Lung (tissue), 12 donors: ENCODE measurements around the gene ATP6V1E1. TPM values are rescaled to one million over a fixed set of nuclear protein-coding genes. Genes with fewer than 3 reads are reported as not detected.
"Not testable (repeated sequence)": the region's sequence is repeated elsewhere in the genome, so short reads cannot be mapped to it uniquely, and the experiment has no call there.

Experiments
- ATAC-seq: fragments of 200-7000 bp; cut with Tn5 transposase; one replicate; pipeline ENCODE4 v1.9.1; 2020; ENCODE audit warnings: moderate number of reproducible peaks; ENCODE audit not compliant: insufficient read depth, low FRiP score
- DNase-seq, 3 donors: peaks; one replicate each; pipeline ENCODE4 v3.0.0-alpha.2; 2013 to 2017
- H3K27ac ChIP-seq, 2 donors: one replicate each; pipeline ENCODE4 v1.5.1; 2013; ENCODE audit warnings: mild to moderate bottlenecking in 2 of 2, moderate library complexity in 2 of 2, control low read depth in 1 of 2, inconsistent platforms in 1 of 2, low read depth in 1 of 2, low read length in 1 of 2
- H3K27me3 ChIP-seq, 3 donors: one replicate each; pipeline ENCODE4 v1.5.1; 2013; ENCODE audit warnings: low read length in 2 of 3; ENCODE audit not compliant: control insufficient read depth in 3 of 3, insufficient read depth in 3 of 3
- H3K36me3 ChIP-seq, 4 donors: one replicate each; pipeline ENCODE4 v1.5.1; 2013; ENCODE audit warnings: low read length in 4 of 4, mild to moderate bottlenecking in 1 of 4, moderate library complexity in 1 of 4; ENCODE audit not compliant: control insufficient read depth in 4 of 4, insufficient read depth in 4 of 4
- H3K4me1 ChIP-seq, 5 donors: one replicate each; pipeline ENCODE4 v1.5.1; 2013; ENCODE audit warnings: low read length in 5 of 5, mild to moderate bottlenecking in 2 of 5, moderate library complexity in 1 of 5; ENCODE audit not compliant: control insufficient read depth in 5 of 5, insufficient read depth in 5 of 5
- H3K4me3 ChIP-seq: one replicate; pipeline ENCODE4 v1.5.1; 2013; ENCODE audit warnings: mild to moderate bottlenecking, control low read depth, moderate library complexity
- H3K9ac ChIP-seq, 2 donors: one replicate each; pipeline ENCODE4 v1.5.1; 2013; ENCODE audit warnings: low read length in 2 of 2, control low read depth in 1 of 2; ENCODE audit not compliant: insufficient read depth in 1 of 2
- H3K9me3 ChIP-seq, 4 donors: one replicate each; pipeline ENCODE4 v1.5.1; 2013; ENCODE audit warnings: low read length in 3 of 4, mild to moderate bottlenecking in 1 of 4, moderate library complexity in 1 of 4; ENCODE audit not compliant: control insufficient read depth in 4 of 4, insufficient read depth in 3 of 4
- WGBS, 2 donors: extraction: QIAGEN DNeasy Blood & Tissue Kit; methylation state at CpG; one replicate each; pipeline ENCODE4 v1.1.7; 2013; 5-methylcytosine and 5-hydroxymethylcytosine counted together
- polyA plus RNA-seq, 2 donors: library from polyadenylated mRNA; stranded (reverse); fragments of 200-250 nt; gene quantifications; one replicate each; pipeline ENCODE4 v1.2.1, GENCODE V29; 2013
- total RNA-seq, 2 donors: library from RNA; depleted of rRNA in 1 of 2; stranded (reverse); fragments of >200 nt in 1 of 2; gene quantifications; one replicate each; pipeline ENCODE4 v1.2.1, GENCODE V29; 2014 to 2021
- TF ChIP-seq, protein P1 (sequence below): IDR thresholded peaks from 2 replicates; pipeline ENCODE4 v1.5.1; 2012; ENCODE audit warnings: mild to moderate bottlenecking; ENCODE audit errors: control extremely low read depth, extremely low read depth
- donor health status: control.
- donor health status: control.
- donor health status: Bipolar disorder and iron deficiency.
- donor health status: healthy.
- donor health status: DM: yes; HTN: yes; CAD: no.

Gene ATP6V1E1
- total and polyA plus RNA-seq, 4 donors = 109 to 199 (median 124) TPM

DNA sequence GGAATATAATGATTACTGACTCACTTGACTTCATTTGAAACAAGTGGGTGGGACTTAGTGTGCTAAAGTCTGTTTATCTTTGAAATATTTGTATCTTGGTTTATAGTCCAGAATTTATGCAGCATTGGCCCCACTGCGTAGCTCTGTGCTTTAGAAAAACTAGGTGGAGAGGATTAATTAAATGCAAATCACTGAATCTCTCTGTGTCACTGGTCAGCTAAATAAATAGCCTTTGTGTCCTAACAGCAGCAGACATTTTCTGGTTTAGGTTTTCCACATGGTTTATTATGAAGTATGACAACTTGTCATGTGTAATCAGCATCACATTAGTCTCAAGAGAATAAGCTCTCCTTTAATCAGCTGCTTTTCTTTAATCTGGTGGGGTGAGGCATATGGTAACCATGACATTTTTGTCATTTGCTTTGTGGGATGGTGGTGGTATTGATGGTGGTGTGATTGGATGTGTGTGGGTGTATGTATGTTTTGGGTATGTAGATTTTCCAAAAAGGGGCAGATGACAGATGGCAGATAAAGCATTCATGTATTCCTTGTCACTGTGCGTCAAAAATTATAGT is 44.0 kb upstream of the ATP6V1E1 start:
- H3K9ac ChIP-seq = no peak overlapping the region
- TF ChIP-seq, protein P1, sequence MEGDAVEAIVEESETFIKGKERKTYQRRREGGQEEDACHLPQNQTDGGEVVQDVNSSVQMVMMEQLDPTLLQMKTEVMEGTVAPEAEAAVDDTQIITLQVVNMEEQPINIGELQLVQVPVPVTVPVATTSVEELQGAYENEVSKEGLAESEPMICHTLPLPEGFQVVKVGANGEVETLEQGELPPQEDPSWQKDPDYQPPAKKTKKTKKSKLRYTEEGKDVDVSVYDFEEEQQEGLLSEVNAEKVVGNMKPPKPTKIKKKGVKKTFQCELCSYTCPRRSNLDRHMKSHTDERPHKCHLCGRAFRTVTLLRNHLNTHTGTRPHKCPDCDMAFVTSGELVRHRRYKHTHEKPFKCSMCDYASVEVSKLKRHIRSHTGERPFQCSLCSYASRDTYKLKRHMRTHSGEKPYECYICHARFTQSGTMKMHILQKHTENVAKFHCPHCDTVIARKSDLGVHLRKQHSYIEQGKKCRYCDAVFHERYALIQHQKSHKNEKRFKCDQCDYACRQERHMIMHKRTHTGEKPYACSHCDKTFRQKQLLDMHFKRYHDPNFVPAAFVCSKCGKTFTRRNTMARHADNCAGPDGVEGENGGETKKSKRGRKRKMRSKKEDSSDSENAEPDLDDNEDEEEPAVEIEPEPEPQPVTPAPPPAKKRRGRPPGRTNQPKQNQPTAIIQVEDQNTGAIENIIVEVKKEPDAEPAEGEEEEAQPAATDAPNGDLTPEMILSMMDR = no peak
- peaks cover 0 to 5% (median 4%) of the 10 kb centered on the region in 4 donors for H3K36me3 ChIP-seq
- ATAC-seq (no peak), DNase-seq (no peak)
- no peak overlapping the region for H3K27ac ChIP-seq
- no peaks in the 10 kb centered on the region for H3K9me3 ChIP-seq
- WGBS, 2 donors = 89 to 92% methylated on average over 2 of the region's 2 CpGs
- H3K4me1 ChIP-seq = peaks cover 0 to 5% (median 0%) of the 10 kb centered on the region in 5 donors
- no peaks in the 10 kb centered on the region for H3K27me3 ChIP-seq
- no peak overlapping the region for H3K4me3 ChIP-seq

- H3K36me3 ChIP-seq, H3K4me3 ChIP-seq, H3K9me3 ChIP-seq, DNase-seq, H3K4me1 ChIP-seq, ATAC-seq, H3K27ac ChIP-seq, H3K9ac ChIP-seq, H3K27me3 ChIP-seq: not testable (repeated sequence)
- WGBS, 2 donors = 97 to 98% methylated on average over 10 of the region's 10 CpGs
These were observed 43.1 kb upstream of the ATP6V1E1 start for GRCh38 chr22:17671521-17672092.

DNA sequence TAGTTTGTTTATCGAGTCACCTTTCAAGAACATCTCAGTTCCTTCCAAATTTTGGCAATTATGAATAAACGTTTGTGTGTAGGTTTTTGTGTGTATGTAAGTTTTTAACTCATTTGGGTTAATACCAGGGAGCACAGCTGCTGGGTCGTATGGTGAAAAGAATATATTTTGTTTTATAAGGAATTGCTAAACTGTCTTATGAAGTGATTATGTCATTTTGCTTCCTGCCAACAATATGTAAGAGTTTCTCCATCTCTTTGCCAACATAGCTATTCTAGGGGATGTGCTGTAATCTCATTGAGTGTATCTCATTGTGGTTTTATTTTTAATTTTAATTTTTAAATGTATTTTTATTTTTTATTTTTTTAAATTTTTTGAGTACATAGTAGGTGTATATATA is 37.3 kb upstream of the ATP6V1E1 start:
- H3K4me1 ChIP-seq = peaks cover 0 to 5% (median 0%) of the 10 kb centered on the region in 5 donors
- no peak overlapping the region for H3K9ac ChIP-seq
- DNase-seq (peak in 2 of 3 donors; percentile 69 to 78), ATAC-seq (no peak)
- no peak overlapping the region for H3K27ac ChIP-seq
- H3K9me3 ChIP-seq = peaks cover 0 to 5% (median 0%) of the 10 kb centered on the region in 4 donors
- no peaks in the 10 kb centered on the region for H3K27me3 ChIP-seq
- 41 to 62% methylated on average over 3 of the region's 3 CpGs for WGBS, 2 donors
- no peak overlapping the region for H3K4me3 ChIP-seq
- TF ChIP-seq, protein P1 = no peak
- H3K36me3 ChIP-seq = peaks cover 7 to 19% (median 12%) of the 10 kb centered on the region in 4 donors

DNA sequence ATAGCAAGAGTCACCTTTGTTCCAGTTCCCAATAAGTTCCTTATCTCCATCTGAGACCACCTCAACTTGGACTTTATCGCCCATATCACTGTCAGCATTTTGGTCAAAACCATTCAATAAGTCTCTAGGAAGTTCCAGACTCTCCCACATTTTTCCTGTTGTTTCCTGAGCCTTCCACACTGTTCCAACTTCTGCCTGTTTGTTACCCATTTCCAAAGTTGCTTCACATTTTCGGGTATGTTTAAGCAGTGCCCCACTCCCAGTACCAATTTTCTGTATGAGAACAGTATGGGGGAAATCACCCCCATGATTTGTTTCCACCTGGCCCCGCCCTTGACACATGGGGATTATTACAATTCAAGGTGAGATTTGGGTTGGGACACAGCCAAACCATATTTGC is 36.7 kb upstream of the ATP6V1E1 start:
- H3K4me3 ChIP-seq = no peak overlapping the region
- H3K4me1 ChIP-seq = peaks cover 0 to 5% (median 0%) of the 10 kb centered on the region in 5 donors
- peaks cover 7 to 19% (median 13%) of the 10 kb centered on the region in 4 donors for H3K36me3 ChIP-seq
- peaks cover 0 to 5% (median 0%) of the 10 kb centered on the region in 4 donors for H3K9me3 ChIP-seq
- TF ChIP-seq, protein P1 = no peak
- DNase-seq (no peak), ATAC-seq (no peak)
- H3K27ac ChIP-seq = no peak overlapping the region
- no peaks in the 10 kb centered on the region for H3K27me3 ChIP-seq
- H3K9ac ChIP-seq = no peak overlapping the region
- WGBS, 2 donors = 64 to 89% methylated on average over 3 of the region's 3 CpGs
